ENCODE data around the gene CPD.
"Not testable (repeated sequence)": the region's sequence is repeated elsewhere in the genome, so short reads cannot be mapped to it uniquely, and the experiment has no call there.

DNA sequence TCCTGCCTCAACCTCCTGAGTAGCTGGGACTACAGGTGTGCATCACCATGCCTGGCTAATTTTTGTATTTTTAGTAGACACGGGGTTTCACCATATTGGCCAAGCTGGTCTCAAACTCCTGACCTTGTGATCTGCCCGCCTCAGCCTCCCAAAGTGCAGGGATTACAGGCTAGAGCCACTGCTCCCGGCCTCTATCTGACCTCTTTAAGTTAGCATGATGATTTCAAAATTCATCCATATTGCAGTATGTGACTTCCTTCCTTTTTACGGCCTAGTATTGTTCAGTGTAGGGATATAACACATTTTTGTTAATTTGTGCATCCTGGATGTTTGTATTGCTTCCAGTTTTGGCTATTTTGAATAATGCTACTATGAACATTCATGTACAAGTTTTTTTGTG lies 27.5 kb upstream of the CPD start:
- not testable (repeated sequence) for TF ChIP-seq FOXK1 (CRISPR knock-in tag; IDR thresholded peaks at IDR 0.05; ENCODE audit: borderline replicate concordance); RAD21 (CRISPR knock-in tag; conservative IDR thresholded peaks at IDR 0.05 in 1 of 2, IDR thresholded peaks at IDR 0.05 in 1 of 2); ATF2 (CRISPR knock-in tag; IDR thresholded peaks at IDR 0.05); EZH2 (IDR thresholded peaks at IDR 0.05; ENCODE audit: borderline replicate concordance, low read depth, low read length); ZNF24 (IDR thresholded peaks at IDR 0.05); OTX1 (CRISPR knock-in tag; IDR thresholded peaks at IDR 0.05); MAX (CRISPR knock-in tag; IDR thresholded peaks at IDR 0.05); TBP (optimal IDR thresholded peaks at IDR 0.05; ENCODE audit: low read depth, low read length)
